ENCODE measurements around the gene PDGFC.

The PDGFC gene

DNA sequence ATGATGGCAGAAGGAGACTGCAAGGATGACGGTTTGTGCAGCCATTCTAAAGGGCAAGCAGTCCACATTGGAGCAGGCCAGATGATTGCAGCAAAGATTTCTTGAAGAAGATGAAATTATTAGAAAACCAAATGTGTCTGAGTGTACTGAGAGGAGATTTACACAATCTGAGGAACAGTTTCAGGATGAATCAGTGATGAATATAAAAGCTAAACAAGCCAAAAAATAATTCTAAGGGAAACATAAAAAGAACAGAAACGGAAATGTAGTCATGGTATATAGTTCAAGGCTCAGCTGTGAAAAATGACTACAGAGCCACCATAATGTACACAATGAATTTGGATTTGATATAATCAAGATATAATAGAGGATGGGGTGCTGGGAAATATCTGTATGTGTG, 168.5 kb downstream of the PDGFC start:
- TF ChIP-seq, protein P1, sequence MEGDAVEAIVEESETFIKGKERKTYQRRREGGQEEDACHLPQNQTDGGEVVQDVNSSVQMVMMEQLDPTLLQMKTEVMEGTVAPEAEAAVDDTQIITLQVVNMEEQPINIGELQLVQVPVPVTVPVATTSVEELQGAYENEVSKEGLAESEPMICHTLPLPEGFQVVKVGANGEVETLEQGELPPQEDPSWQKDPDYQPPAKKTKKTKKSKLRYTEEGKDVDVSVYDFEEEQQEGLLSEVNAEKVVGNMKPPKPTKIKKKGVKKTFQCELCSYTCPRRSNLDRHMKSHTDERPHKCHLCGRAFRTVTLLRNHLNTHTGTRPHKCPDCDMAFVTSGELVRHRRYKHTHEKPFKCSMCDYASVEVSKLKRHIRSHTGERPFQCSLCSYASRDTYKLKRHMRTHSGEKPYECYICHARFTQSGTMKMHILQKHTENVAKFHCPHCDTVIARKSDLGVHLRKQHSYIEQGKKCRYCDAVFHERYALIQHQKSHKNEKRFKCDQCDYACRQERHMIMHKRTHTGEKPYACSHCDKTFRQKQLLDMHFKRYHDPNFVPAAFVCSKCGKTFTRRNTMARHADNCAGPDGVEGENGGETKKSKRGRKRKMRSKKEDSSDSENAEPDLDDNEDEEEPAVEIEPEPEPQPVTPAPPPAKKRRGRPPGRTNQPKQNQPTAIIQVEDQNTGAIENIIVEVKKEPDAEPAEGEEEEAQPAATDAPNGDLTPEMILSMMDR (IDR thresholded peaks at IDR 0.05; ENCODE audit: borderline replicate concordance, extremely low read depth, low read length, poor library complexity, severe bottlenecking): no peak
- no peak for TF ChIP-seq EZH2 (IDR thresholded peaks at IDR 0.05; ENCODE audit: borderline replicate concordance, low read depth, low read length, severe bottlenecking)
- H3K4me2 ChIP-seq (ENCODE audit: insufficient read depth, low read length): no peak overlapping the region
- H3K27ac ChIP-seq (ENCODE audit: low read length): no peak overlapping the region

DNA sequence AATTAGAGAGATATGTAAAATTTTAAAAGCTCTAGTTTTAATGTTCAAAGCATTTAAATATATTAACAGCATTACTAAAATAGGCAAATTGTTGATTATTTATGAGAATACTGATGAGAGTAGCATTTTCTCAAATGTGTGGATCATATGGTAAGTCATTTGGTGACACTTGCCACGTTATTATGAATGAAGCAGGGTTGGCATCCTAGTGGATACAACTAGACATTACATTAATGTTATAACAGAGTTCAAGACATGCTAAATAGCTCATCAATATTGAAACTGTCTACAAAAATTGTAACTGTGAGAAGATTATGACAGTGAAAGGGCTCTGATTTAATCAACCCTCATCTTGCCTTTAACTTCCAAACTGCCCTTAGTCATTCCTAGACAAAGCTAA, 171.1 kb downstream of the PDGFC start:
- H3K36me3 ChIP-seq (ENCODE audit: insufficient read depth, low read length): no peaks in the 10 kb centered on the region
- no peak overlapping the region for H3K4me3 ChIP-seq (ENCODE audit: low read depth in 1 of 2, low read length in 2 of 2)
- H3K4me2 ChIP-seq (ENCODE audit: insufficient read depth, low read length): no peak overlapping the region
- DNase-seq (no peak), ATAC-seq (ENCODE audit: insufficient read depth, low read depth) (no peak)
- no peaks in the 10 kb centered on the region for H3K27me3 ChIP-seq (ENCODE audit: insufficient read depth, low read length, poor library complexity)
- H4K20me1 ChIP-seq (ENCODE audit: insufficient read depth, low read length): no peaks in the 10 kb centered on the region
- no peak overlapping the region for H3K9ac ChIP-seq (ENCODE audit: low read depth, low read length)
- no peaks in the 10 kb centered on the region for H3K79me2 ChIP-seq (ENCODE audit: insufficient read depth, low read length)
- no peaks in the 10 kb centered on the region for H3K4me1 ChIP-seq (ENCODE audit: insufficient read depth, low read length)
- TF ChIP-seq, protein P1 (IDR thresholded peaks at IDR 0.05; ENCODE audit: borderline replicate concordance, extremely low read depth, low read length, poor library complexity, severe bottlenecking): no peak
- TF ChIP-seq EZH2 (IDR thresholded peaks at IDR 0.05; ENCODE audit: borderline replicate concordance, low read depth, low read length, severe bottlenecking): no peak
- H3K27ac ChIP-seq (ENCODE audit: low read length): no peak overlapping the region
- H2AFZ ChIP-seq (ENCODE audit: low read depth, low read length): no peak overlapping the region
- H3K9me3 ChIP-seq (ENCODE audit: insufficient read depth, low read length, severe bottlenecking): no peaks in the 10 kb centered on the region

More for the DNA sequence above, 168.5 kb downstream of the PDGFC start:
- Histone ChIP-seq H3K27me3 (ENCODE audit: insufficient read depth, low read length, poor library complexity) (no peaks in the 10 kb centered on the region), H3K79me2 (ENCODE audit: insufficient read depth, low read length) (no peaks in the 10 kb centered on the region), H4K20me1 (ENCODE audit: insufficient read depth, low read length) (no peaks in the 10 kb centered on the region), H3K4me1 (ENCODE audit: insufficient read depth, low read length) (no peaks in the 10 kb centered on the region), H3K4me3 (ENCODE audit: low read depth in 1 of 2, low read length in 2 of 2) (no peak overlapping the region), H3K9me3 (ENCODE audit: insufficient read depth, low read length, severe bottlenecking) (no peaks in the 10 kb centered on the region), H3K9ac (ENCODE audit: low read depth, low read length) (no peak overlapping the region), H2AFZ (ENCODE audit: low read depth, low read length) (no peak overlapping the region), H3K36me3 (ENCODE audit: insufficient read depth, low read length) (no peaks in the 10 kb centered on the region)
- DNase-seq (no peak), ATAC-seq (ENCODE audit: insufficient read depth, low read depth) (no peak)

DNA sequence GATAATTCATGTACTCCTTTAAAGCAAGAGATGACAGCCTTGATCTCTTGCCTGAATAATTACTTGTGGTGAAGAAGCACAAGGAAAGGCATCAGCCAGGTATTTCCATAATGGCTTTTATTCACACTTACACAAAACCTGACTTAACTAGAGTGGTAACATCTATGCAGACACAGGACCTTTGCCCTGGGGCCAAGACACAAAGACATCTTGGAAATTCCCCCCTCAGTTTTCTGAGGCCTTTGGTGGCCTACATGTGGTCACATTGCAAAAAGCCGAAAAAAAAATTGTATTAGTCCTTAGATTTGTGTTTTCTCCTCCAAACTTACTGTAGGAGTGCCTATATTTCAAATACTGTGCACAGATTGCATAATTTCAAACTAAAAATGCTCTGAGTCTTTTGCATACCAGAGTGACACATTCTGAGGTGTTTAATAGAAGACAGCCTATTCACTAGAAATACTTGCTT, 172.4 kb downstream of the PDGFC start:
- no peak for TF ChIP-seq EZH2 (IDR thresholded peaks at IDR 0.05; ENCODE audit: borderline replicate concordance, low read depth, low read length, severe bottlenecking)
- TF ChIP-seq, protein P1 (IDR thresholded peaks at IDR 0.05; ENCODE audit: borderline replicate concordance, extremely low read depth, low read length, poor library complexity, severe bottlenecking): no peak
- no peaks in the 10 kb centered on the region for H3K4me1 ChIP-seq (ENCODE audit: insufficient read depth, low read length)
- ATAC-seq (ENCODE audit: insufficient read depth, low read depth): no peak
- no peaks in the 10 kb centered on the region for H3K79me2 ChIP-seq (ENCODE audit: insufficient read depth, low read length)
- no peak overlapping the region for H3K4me2 ChIP-seq (ENCODE audit: insufficient read depth, low read length)
- DNase-seq: no peak
- no peak overlapping the region for H3K27ac ChIP-seq (ENCODE audit: low read length)
- H3K4me3 ChIP-seq (ENCODE audit: low read depth in 1 of 2, low read length in 2 of 2): no peak overlapping the region
- no peaks in the 10 kb centered on the region for H3K27me3 ChIP-seq (ENCODE audit: insufficient read depth, low read length, poor library complexity)
- no peaks in the 10 kb centered on the region for H4K20me1 ChIP-seq (ENCODE audit: insufficient read depth, low read length)
- no peak overlapping the region for H3K9ac ChIP-seq (ENCODE audit: low read depth, low read length)
- no peaks in the 10 kb centered on the region for H3K36me3 ChIP-seq (ENCODE audit: insufficient read depth, low read length)
- H3K9me3 ChIP-seq (ENCODE audit: insufficient read depth, low read length, severe bottlenecking): no peaks in the 10 kb centered on the region
- no peak overlapping the region for H2AFZ ChIP-seq (ENCODE audit: low read depth, low read length)

DNA sequence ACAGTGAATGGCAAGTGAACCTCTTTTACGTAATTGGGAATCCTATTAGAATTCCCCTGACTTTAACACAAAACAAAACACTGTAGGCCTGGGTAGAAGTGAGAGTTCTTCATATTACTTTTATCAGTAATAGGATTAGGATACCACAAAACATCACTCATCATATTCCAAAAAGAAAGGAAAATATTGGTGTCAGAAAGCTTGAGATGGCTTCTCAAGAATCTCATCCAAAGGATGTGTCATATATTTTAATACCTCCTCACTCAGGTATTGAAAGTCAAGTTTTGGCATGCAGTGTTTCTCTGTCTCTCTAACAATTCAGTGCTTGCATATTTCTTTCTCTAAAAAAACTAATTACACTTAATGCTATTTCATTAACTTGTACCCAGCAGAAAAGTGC, 173.2 kb downstream of the PDGFC start:
- H3K27ac ChIP-seq (ENCODE audit: low read length): no peak overlapping the region
- no peaks in the 10 kb centered on the region for H3K4me1 ChIP-seq (ENCODE audit: insufficient read depth, low read length)
- H3K9me3 ChIP-seq (ENCODE audit: insufficient read depth, low read length, severe bottlenecking): no peaks in the 10 kb centered on the region
- no peaks in the 10 kb centered on the region for H3K36me3 ChIP-seq (ENCODE audit: insufficient read depth, low read length)
- ATAC-seq (ENCODE audit: insufficient read depth, low read depth) (no peak), DNase-seq (no peak)
- H3K79me2 ChIP-seq (ENCODE audit: insufficient read depth, low read length): no peaks in the 10 kb centered on the region
- no peaks in the 10 kb centered on the region for H3K27me3 ChIP-seq (ENCODE audit: insufficient read depth, low read length, poor library complexity)
- no peaks in the 10 kb centered on the region for H4K20me1 ChIP-seq (ENCODE audit: insufficient read depth, low read length)
- H3K4me3 ChIP-seq (ENCODE audit: low read depth in 1 of 2, low read length in 2 of 2): no peak overlapping the region
- no peak overlapping the region for H3K4me2 ChIP-seq (ENCODE audit: insufficient read depth, low read length)
- no peak overlapping the region for H2AFZ ChIP-seq (ENCODE audit: low read depth, low read length)
- no peak overlapping the region for H3K9ac ChIP-seq (ENCODE audit: low read depth, low read length)
- TF ChIP-seq, protein P1 (IDR thresholded peaks at IDR 0.05; ENCODE audit: borderline replicate concordance, extremely low read depth, low read length, poor library complexity, severe bottlenecking): no peak
- TF ChIP-seq EZH2 (IDR thresholded peaks at IDR 0.05; ENCODE audit: borderline replicate concordance, low read depth, low read length, severe bottlenecking): no peak

Measured in DND-41 (cell line).